Right lobe of liver (tissue), 4 donors: ENCODE measurements around the gene DOCK10.

Experiments
- POLR2A ChIP-seq: fragments of 450-650 bp; IDR thresholded peaks from one replicate; pipeline ENCODE4 v1.6.1; 2017; ENCODE audit warnings: antibody characterized with exemption, mild to moderate bottlenecking
- TF ChIP-seq, protein P1 (sequence below), 4 donors: fragments of 200-600 bp in 3 of 4; fragments of 450-650 bp in 1 of 4; IDR thresholded peaks; one replicate each; pipeline versions ENCODE4 v1.5.1 to v1.8.0; 2016 to 2022; ENCODE audit warnings: antibody characterized with exemption in 4 of 4, mild to moderate bottlenecking in 2 of 4
- donor health status: DM: no; HTN: no; CAD: no.
- donor health status: DM: no; HTN: no; CAD: no.
- donor health status: DM: no; HTN: yes; CAD: no.

DNA sequence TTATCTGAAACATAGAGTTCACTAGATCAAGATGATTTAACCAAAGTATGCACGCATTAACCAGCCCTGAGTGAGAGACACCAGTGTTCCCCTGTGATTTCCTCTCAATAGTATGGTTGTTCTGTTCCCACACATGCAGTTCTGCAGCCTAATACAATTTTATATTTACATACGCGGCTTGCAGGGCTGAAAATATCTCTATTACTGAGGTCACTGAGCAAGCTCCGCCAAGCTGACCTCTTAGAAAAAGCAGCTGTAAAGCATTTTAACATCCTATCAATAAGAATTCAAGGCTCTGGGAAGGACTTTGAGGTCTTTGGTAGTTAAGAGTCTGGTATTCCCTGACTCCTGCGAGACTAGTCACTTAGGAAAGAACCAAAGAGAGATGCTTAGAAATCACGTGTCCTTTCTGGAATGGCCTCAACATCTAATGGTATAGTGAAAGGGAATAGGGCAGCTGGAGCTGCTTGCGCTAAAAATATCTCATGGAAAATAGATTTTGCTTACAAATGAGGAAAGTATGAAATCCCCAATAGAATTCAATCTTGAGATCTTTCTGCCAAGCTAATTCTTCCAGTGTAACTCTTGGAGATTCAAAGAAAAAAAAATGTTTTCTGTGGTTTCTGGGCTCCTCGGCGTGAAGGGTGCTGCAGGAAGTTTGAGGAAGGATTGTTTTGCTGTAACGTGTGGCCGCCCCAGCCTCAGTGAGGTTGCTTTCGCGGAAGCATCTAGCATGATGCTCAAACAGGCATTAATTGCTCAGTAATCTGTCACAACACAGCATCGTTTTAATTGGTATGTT lies 59.2 kb downstream of the DOCK10 start:
- no peak for TF ChIP-seq POLR2A
- TF ChIP-seq, protein P1, sequence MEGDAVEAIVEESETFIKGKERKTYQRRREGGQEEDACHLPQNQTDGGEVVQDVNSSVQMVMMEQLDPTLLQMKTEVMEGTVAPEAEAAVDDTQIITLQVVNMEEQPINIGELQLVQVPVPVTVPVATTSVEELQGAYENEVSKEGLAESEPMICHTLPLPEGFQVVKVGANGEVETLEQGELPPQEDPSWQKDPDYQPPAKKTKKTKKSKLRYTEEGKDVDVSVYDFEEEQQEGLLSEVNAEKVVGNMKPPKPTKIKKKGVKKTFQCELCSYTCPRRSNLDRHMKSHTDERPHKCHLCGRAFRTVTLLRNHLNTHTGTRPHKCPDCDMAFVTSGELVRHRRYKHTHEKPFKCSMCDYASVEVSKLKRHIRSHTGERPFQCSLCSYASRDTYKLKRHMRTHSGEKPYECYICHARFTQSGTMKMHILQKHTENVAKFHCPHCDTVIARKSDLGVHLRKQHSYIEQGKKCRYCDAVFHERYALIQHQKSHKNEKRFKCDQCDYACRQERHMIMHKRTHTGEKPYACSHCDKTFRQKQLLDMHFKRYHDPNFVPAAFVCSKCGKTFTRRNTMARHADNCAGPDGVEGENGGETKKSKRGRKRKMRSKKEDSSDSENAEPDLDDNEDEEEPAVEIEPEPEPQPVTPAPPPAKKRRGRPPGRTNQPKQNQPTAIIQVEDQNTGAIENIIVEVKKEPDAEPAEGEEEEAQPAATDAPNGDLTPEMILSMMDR (IDR thresholded peaks at IDR 0.05), result no peak
